Activated CD4-positive, alpha-beta T cell treated with anti-CD3 and anti-CD28 coated beads for 24 hours (primary cell): ENCODE results near the gene BAG1.

Experiments used
- DNase-seq, 2 donors: peaks; one replicate each; pipeline ENCODE4 v3.0.0-alpha.2; 2020; ENCODE audit warnings: low read depth in 2 of 2

BAG1 gene

DNA sequence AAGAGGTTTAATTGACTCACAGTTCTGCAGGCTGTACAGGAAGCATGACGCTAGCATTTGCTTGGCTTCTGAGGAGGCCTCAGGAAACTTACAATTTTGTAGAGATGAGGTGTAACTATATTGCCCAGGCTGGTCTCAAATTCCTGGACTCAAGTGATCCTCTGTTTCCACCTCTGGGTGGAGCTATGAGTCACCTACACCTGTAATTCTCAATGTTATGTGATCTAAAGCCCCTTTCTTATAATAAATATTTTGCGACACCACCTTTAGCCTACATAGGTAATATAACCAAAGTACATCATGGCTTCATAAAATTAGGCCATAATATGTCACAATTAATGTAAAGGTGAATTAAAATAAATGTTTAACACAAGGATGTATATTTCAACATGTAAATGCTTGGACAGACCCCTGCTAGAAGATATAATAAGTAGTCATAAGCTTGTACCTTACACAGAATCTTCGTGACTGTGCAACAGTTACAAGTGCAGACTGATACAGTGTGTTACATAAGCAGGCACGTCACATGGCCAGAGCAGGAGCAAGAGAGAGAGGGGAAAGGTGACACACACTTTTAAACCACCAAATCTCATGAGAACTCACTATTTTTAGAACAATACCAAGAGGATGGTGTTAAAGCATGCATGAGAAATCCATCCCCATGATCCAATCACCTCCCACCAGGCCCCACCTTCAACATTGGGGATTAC is 54.3 kb downstream of the BAG1 start:
- no peak for DNase-seq

DNA sequence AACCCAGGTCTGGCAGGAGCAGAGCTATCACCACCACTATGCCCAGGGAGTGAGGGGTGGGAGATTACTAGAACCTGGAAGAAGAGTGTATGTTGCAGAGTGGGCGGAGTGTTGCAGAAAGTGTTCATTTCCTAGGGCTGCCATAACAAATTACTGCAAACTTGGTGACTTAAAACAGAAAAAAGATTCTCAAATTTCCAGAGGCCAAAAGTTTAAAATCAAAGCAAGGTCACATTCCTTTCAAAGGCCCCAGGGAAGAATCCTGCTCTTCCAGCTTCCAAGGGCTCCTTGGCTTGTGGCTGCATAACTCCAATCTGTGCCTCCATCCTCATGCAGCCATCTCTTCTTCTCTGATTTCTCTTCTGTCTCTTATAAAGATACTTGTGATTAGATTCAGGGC is 55.1 kb downstream of the BAG1 start:
- no peak for DNase-seq

DNA sequence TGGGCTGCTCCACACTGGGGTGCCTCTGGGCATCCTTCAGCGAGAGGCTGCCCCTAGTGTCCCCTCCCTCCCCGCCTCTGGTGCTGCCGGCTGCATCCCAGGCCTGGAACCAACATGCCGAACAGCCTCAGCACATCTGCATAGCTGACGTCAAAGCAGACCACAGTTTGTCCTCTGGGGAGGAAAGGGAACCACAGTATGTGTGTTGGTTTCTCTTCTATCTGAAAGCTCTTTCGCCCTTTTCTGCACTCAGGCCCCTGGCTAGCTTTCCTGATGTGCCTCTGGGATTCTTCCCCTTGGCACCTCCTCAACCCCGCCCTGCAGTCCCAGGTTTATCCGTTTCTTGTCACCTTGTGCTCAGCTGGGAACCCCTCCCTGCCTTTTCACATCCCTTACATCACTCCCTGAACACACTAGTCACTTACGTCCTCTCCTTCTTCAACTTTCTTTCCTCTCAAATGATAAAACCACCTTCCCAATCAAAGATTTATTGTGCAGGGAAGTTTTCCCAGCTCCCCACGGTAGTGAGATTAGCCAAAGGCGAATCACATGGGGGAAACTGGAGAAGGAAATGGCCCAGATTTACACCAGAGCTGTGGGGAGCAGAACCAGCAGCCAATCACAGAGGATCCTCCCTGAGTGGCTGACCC is 61.8 kb downstream of the BAG1 start:
- DNase-seq: no peak
